ENCODE data around the gene FRMD3.

FRMD3 gene

DNA sequence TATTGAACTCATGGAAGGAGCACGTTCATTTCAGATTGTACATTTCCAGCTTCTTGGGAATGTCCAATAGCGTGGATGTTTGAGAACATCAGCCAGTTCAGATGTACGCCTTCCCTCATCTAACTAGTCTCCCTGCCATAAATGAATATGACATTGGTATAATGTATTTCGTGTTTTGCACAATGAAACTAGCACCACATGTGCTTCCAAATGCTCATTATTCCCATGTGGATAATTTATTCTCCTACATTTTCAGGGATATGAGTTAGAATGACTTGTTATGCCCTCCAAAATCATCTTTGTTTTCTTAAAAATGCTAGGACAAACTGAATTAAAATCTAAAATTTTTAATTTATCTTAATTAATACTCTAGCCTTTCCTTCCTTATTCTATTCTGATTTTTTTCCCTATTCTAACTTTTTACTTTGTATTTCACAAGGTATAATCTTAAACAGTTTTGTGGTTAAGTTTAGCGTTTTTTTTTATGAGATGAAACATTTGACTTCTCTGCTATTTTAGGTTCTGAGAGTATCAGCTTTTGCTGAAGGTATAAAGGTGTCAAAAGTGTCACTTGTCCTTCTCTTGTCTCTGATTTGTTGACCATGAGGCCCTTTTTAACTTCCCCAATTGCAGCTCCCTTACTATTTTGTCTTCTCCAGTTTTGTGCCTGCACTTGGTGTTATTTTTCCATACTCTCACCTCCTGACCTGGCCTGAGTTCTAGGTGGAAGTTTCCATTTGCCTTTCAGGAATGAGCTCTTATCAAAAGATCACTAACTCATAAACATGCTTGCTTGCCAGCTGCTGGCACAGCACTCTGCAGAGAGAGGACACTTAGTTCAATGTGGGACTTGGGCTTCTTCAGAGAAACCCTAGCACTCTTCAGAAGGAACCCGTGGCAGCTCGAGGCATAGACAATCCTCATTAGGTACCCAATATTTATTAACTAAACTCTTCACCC, 106.8 kb downstream of the FRMD3 start:
- no peak for DNase-seq

DNA sequence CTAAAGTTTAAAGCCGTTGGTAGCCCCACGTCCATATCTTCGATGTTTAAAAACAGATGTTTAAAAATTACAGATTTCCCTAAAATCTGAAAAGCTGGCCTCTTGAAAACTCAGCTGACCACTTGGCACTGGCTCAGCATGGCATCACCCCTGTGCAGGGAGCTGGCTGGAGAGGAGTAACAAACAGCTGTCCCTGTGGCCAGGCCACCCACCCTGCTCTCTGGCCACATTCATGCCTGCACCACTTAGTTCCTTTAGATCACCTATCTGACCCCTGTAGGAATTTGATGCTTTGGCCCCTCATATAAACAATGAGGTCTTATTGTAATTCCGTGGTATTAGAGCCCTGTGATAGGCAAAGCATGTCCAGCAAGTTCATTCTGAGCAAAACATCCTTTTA, 107.5 kb downstream of the FRMD3 start:
- DNase-seq: no peak

DNA sequence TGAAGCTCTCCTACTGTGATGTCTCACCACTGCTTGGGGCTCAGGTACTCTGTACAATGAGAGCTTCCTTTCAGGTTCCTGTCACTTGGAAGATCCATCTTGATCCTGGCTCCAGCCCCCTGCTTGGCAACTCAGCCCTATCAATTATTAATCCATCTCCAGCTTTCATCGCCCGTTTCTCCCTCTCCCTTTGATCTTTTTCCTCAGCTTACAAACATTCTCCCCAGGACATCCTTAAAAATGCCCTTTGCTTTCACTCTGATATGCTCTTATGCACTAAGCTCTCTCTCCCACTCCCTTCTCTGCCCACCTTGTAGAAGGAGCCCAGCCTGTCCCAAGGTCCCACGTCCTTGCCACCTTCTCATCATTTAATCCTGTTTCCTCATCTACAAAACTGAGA, 109.0 kb downstream of the FRMD3 start:
- DNase-seq: no peak

DNA sequence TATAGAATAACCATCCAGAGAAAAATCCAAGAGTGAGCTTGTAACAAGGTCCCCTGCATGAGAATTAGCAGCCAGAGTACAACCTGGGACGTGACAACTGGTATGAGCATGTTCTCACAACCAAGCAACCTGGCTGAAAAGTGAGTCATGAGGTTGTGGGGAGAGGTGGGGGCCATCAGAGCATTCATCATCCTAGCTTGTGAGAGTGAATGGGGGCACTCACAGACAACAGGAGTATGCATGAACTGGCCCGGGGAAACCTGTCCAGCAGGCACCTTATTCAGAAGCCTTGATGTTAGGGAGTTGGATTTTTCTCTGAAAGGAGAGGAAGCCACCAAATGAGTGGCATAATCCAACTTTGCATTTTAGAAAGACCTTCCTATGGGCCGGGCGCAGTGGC, 113.0 kb downstream of the FRMD3 start:
- no peak for DNase-seq

DNA sequence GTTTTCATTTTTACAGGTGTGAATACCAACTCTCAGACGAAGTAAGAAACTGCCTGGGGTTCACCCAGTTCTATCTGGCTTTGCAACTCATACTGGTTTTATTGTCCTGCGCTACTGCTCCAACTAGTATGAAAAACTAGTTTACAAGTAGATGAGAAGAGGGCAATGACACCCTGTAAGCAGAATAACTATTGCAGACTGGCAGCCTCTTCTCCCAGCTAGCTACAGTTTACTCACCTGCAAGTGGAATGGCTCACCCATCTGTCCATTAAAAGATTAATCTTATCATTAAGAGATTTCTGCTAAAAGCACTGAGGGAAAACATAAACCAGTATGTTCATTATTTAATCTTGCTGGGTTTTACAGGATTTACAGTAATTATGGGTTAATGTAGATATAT, 113.4 kb downstream of the FRMD3 start:
- DNase-seq: no peak

DNA sequence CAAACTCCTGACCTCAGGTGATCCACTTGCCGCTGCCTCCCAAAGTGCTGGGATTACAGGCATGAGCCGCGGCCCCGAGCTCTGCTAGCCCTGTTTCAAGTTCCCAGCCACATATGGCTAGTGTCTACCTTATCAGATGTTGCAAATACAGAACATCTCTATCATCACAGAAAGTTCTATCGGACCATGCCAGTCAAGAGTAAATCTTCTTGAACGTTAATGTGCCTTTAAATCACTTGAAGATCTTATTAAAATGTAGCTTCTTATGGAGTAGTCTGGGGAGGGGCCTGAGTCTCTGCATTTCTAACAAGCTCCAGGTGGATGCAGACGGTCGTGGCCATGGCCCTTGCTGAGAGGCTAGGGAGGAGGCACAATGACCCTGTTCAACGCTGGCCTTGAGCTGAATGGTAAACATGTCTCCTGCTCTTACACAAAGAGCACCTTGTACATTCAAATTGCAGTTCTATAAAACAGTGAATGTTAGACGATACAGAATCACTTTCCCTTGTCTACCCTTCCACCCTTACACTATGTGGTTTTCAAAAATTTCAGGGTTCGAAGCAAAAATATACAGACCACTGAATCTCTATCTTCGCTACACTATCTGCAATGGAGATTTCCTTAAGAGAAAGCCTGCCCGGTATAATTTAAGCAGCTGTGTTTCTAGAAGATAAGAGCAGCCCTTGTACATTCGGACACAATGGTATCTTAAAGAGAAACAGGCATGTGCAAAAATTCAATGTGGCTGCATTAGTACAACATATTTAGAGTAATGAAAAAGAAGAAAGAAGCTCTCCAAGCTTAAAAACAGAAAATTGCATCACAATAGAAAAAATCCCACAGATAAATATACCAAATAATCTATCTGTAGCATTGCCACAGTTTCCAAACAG, 114.1 kb downstream of the FRMD3 start:
- DNase-seq: no peak

DNA sequence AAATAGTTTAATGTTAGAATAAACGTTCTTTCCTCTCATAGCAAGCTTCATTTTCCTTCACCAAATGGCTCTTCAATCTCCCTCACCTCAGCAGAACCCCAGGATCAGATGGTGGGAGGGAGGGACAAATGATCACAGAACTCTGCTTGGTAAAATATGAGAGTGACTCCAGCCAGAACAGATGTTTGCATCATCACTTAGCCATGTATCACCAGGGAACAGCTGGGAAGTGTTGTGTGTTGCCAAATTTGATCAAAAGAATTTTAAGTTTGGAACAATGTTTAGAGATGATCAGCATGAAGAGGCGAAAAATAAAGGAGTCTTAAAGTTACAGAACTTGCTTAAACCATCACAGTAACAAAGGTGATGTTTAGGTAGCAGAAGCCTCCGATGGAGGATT, 115.7 kb downstream of the FRMD3 start:
- DNase-seq: no peak

DNA sequence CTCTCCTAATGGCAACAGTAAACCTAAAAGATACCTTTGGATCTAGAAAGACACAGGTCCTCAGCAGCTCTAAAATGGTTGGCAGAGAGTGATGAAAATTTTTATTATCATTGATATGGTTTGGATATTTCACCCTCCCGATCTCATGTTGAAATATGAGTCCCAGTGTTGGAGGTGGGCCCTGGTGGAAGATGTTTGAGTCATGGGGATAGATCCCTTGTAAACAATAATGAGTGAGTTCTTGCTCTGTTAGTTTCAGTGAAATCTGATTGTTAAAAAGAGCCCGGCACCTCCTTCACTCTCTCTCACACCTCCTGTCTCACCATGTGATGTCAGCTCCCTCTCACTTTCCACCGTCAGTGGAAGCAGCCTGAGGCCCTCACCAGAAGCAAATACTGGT, 117.7 kb downstream of the FRMD3 start:
- DNase-seq: no peak

DNA sequence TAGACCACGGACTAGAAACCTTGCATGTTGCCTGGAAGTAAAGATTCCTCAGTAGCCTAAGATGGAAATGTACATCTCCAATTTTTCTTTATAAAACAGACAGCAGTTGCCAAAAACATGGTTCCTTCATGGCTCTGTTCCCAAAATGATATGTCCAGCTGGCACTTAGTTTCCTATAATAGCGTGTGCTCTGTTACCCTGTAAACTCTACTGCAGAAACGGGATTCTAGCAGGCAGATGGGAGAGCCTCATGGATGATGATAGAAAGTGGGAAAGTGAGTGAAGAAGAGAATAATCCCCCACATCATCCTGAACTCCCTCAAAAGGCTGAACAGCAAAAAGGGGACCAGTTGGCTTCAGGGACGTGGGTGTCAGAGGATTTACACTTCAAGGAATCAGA, 118.2 kb downstream of the FRMD3 start:
- no peak for DNase-seq

DNA sequence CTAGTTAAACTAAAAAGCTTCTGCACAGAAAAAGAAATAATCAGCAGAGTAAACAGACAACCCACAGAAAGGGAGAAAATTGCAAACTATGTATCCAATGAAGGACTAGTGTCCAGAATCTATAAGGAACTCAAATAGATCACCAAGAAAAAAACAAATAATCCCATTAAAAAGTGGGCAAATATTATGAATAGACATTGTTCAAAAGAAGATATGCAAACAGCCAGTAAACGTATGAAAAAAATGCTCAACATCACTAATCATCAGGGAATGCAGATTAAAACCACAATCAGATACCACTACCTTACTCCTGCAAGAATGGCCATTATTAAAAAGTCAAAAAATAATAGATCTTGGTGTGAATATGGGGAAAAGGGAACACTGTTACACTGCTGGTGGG, 119.9 kb downstream of the FRMD3 start:
- no peak for DNase-seq

DNA sequence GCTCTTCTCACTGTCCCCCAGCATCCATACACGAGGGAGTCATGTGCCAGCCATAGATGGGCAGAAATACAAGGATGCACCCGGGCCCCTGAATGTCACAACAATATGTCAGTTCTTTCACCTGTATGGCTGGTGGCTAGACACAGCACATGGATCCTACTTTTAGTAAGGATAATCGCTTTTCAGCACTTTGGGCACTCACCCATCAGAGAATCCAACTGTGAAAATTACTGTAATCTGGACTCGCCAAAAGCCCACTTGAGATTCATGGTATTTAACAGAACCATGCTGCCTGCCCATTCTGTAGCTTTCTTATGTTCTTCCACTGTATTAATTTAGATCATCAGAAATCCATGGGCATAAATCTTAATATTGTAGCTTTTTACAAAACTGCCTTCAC, 124.8 kb downstream of the FRMD3 start:
- DNase-seq: no peak

DNA sequence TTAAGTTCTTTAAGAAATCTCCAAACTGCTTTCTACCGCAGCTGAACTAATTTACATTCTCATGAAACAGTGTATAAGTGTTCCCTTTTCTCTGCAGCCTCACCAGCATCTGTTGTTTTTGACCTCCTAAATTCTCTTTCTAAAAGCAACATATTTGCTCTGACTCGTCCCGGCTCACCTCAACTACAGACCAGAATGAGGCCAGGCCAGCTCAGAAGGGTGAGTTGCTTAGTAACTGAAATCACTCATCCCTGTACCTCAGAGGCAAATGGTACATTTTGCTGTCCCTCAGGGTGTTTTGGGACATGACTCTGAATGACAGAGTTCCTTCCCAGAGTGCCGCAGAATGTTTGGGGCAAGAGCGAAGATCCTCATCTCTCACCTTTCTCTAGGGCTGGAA, 127.5 kb downstream of the FRMD3 start:
- no peak for DNase-seq

DNA sequence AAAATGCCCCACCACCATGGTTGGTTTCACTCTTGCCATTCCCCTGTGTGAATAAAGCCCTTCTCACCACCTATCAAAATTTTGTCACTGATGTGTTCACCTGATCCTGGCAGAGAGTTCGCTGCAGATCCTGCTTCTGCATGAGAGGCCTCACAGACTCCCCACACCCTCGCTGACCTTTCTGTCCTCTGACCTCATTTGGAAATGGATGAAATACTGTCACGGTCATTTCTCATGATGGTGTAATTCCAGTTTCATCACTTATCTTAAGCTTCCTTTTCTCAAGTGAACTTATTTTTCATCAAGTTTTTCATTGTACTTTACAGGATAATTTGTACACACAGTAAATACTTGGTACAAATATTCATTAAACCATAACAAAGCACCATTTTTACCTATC, 131.3 kb downstream of the FRMD3 start:
- DNase-seq: no peak

DNA sequence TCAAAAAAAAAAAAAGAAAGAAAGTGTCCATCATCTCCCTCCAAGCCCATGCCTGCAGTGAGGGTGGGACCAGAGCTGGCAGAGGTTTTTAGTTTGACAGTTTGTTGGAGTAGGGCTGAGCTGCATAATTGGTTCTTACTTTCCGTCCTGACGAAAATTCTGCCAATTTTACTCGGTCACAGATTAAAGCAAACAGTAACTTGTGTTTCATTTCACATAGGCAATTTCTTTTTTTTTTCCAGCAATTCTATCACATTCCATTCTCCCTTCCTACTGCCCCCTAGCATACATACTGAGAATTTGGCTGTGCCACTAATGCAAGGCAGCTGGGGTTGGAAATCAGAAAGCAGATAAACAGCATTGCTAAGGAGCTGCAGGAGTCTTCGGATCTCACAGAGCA, 132.4 kb downstream of the FRMD3 start:
- no peak for DNase-seq

DNA sequence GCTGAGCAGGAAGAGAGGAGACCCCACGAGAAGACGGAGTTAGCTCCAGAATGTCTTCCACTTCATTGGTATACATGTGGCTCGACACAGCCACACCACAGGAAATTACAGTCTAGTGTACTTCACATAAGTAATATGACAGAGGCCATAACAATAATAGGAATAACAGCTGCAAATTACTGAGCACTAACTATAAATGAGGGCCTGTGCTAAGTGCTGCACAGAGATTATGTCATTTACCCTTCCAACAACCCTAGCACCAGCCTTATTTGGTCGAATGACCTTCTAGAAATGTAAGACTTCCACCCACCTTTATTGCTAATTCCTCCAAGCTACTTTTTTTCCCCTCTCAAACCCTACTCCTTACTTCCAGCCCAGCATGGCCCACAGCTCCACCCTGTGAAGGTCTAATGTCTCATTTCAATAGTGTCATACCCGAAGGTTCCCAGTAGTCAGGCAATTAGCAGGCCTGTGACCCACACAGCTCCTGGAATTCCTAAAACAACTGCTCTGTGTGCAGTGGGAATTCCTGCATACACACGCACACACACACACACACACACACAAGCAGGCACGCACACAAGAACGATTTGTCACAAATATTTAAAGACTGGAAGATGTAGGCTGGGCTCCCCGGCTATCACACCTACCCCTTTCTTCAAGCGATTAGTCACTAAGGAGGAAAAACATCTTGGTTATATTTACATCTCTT, 134.5 kb downstream of the FRMD3 start:
- no peak for DNase-seq

DNA sequence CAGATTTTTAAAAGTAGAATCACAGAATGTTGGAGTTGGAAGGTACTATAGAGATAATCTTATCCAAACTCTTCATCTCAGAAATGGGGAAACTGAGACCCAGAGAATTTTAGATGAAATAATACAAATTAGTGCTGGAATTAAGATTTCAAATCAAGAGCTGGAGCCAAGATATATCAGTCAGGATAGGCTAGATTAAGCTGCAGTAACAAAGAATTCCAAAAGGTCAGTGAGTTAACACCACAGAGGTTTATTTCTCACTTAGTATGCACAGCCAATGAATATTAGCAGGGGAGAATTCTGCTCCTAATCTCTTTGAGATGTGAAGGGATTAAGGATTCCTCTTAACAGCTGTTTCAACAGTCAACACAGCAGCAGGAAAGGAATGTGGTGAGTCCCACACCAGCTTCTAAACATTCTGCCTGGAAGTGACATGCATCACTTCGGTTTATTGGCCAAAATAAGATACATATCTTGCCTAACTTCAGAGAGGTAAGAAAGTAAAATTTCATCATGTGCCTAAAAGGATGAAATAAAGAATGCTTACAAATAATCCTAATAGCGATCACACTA, 136.8 kb downstream of the FRMD3 start:
- DNase-seq: no peak

DNA sequence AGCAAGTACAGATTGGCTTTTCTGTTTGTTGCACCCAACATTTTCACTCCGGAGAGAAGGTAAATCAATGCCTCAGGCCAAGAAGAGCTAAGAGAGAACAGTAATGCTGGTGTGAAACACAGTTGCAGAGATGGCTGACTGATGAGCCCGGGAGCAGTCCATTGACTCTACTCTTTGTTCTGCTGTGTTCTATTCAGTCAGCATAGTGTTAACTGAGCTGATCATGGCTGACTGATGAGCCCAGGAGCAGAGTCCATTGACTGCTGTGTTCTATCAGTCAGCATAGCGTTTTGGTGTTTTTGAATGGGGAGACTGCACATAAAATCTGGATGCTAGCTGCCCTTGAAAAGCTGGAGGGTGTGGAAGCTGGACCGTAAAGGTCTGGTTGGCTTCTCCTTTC, 141.4 kb downstream of the FRMD3 start:
- no peak for DNase-seq

DNA sequence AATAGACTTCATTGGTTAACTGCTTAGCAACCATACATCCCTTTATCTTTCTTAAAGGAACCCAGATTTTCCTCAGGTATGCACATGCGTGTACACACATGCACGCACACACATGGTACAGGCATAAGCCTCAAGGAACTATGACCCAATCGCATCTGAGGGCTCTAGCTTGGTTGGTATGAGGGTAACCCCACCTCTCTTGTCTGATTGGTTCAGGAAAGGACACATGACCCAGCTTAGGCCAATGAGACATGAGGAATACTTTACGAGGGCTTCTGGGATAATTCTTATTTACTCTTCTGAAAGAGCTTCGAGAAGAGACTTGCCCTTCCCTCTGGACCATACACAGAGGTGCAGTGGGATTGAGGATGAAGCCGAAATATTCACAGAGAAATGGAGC, 141.9 kb downstream of the FRMD3 start:
- DNase-seq: no peak

DNA sequence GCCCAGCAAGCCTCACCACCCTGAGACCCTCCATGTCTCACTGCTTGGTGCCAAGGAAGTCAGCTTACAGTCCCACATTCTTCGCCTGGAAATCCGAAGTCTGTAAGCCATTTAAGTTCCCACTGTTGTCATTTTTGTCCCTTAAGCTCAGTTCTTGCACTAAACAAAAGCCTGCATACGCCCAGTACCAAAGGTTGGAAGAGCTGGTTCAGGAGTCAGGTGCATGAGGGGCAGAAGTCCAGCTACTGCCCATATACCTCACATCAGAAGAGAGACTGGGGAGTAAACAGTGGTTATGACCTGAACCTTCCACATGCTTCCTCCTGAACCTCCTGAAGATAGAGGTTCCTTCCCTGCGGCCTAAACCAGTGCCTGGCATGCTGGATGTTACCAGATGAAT, 146.0 kb downstream of the FRMD3 start:
- DNase-seq: no peak

DNA sequence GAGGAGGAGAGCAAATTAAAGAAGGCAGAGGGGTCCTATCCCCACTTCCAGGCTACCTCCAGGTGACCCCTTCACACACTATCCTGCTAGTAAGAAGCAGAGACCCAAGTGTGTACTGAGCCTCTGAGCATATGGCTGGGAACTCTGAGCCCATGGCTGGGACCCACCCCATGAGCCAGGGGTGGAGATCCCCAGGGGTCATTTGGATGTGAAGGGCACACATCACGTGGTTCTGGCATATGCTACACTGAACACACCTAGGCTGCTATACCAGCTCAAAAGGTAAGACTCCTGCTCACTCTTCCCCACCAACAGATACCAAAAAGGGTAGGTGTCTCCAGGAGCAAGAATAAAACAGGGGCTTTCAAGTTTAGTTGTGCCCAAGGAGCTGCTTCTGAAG, 149.9 kb downstream of the FRMD3 start:
- no peak for DNase-seq

DNA sequence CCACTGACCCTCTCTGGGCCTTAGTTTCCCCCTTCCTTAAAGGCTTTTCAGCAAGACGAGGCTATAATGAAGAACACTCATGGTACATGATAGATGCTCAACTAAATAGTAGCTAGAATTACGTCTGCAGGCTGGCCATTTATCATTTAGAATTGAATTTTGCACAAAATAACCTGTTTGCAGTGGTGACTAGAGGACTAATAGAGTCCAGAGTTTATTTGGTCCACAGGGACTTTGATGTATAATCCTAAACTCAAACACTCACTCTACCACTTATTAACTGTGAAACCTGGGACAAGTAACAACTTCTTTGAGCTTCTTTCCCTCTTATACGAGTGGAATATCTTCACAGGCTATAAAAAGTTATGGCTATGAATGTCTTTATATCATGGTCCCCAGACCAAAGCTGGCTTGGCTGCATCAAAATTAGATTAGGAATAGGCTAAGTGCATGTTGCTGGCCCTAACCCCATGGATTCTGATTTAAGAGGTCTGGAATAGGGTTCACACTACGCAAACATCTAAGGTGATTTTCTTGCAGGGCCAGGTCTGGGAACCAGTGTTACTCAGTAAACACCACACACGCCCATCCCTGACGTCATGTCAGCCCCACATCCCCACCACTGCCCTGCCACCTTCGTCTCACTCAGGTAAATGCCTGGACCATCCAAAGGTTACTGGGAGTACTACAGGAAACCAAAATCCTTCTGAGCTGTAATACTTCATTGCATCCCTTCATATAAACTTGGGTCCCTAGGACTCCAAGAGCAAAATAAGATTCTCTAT, 150.6 kb downstream of the FRMD3 start:
- DNase-seq: no peak

DNA sequence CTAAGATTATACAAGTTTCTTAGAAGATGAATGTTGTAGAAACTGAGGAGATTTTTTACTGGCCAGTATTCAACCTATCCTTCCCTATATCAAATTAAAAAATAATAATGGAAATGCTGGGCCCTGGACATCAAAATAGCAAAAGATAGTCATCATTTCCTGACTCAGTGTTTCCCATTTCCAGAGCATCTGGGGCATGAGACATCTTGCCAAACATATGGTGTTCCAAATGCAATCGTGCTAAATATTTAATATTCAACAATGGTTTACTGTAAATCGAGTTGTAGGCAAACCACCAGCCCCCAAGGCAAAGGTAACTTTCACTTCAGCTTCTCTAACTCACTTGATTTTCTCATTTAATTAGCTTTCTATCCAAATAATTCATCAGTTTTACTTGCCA, 152.9 kb downstream of the FRMD3 start:
- DNase-seq: no peak
